Dermis microvascular lymphatic vessel endothelial cell (primary cell): ENCODE results near the gene ZBTB7A. TPM values are rescaled to one million over a fixed set of nuclear protein-coding genes. Genes with fewer than 3 reads are reported as not detected.

Experiments
- total RNA-seq: library from RNA; depleted of rRNA; stranded (reverse); fragments of >200 nt; gene quantifications from 2 replicates; pipeline ENCODE4 v1.2.1, GENCODE V29; 2014

The ZBTB7A gene
- total RNA-seq, 1 donor from 2014 or later: 7.2 TPM

Other genes with a start within 250 kb of the ZBTB7A start
- gene ZFR2, start 197.9 kb downstream of the ZBTB7A start, total RNA-seq: 0.13 TPM in 1 of 2 replicates, not detected in the other
- under 0.01 TPM in 1 of 2 replicates, not detected in the other for gene ATCAY, start 186.2 kb downstream of the ZBTB7A start, total RNA-seq
- gene NMRK2, start 133.8 kb downstream of the ZBTB7A start, total RNA-seq: not detected in 2 replicates
- gene DAPK3, start 95.8 kb downstream of the ZBTB7A start, total RNA-seq: 127 and 171 TPM in 2 replicates
- gene EEF2, start 81.4 kb downstream of the ZBTB7A start, total RNA-seq: 1,892 and 3,249 TPM in 2 replicates
- 24.1 and 32.9 TPM in 2 replicates for gene PIAS4, start 59.2 kb downstream of the ZBTB7A start, total RNA-seq
- 106 and 159 TPM in 2 replicates for gene MAP2K2, start 57.2 kb upstream of the ZBTB7A start, total RNA-seq
- not detected in 2 replicates for gene CREB3L3, start 86.7 kb upstream of the ZBTB7A start, total RNA-seq
- gene SIRT6, start 115.7 kb upstream of the ZBTB7A start, total RNA-seq: 9.0 and 12.3 TPM in 2 replicates
- 0.13 and 0.38 TPM in 2 replicates for gene ANKRD24, start 115.8 kb upstream of the ZBTB7A start, total RNA-seq
- 0.26 and 1.5 TPM in 2 replicates for gene EBI3, start 162.6 kb upstream of the ZBTB7A start, total RNA-seq
- 15.3 and 17.4 TPM in 2 replicates for gene YJU2, start 180.2 kb upstream of the ZBTB7A start, total RNA-seq
- gene SHD, start 212.4 kb upstream of the ZBTB7A start, total RNA-seq: not detected in 2 replicates
- not detected in 2 replicates for gene TMIGD2, start 235.5 kb upstream of the ZBTB7A start, total RNA-seq
- 6.3 and 7.4 TPM in 2 replicates for gene FSD1, start 237.7 kb upstream of the ZBTB7A start, total RNA-seq